K562 (cell line): ENCODE data around the gene ICA1. TPM values are rescaled to one million over a fixed set of nuclear protein-coding genes. Genes with fewer than 3 reads are reported as not detected.

Experiments
- ATAC-seq: fragments of 200-7000 bp; cut with Tn5 transposase; 3 replicates; pipeline ENCODE4 v1.9.1; 2020; ENCODE audit warnings: moderate library complexity
- BruUV-seq: library from RNA; stranded (reverse); fragments of 400-500 nt; replicated peaks from 2 replicates; lab custom pipeline; 2021; lab: Mats Ljungman, UMichigan
- CTCF ChIA-PET: fragments of 300-600 bp; formaldehyde crosslinking; extraction: SDS; loops from one replicate; lab custom pipeline; 2021; ENCODE audit warnings: low intra/inter-chr PET ratio; lab: Yijun Ruan, JAX
- POLR2A ChIA-PET: fragments of 300-600, 350-650 bp; sonication (Branson Sonifier 250); formaldehyde crosslinking; extraction: SDS; loops from one replicate; lab custom pipeline; 2021; ENCODE audit warnings: antibody characterized with exemption, inconsistent platforms; lab: Yijun Ruan, JAX
- DNase-seq, 4 experiments: peaks; one replicate each; pipeline versions ENCODE4 v3.0.0 to v3.0.0-alpha.2; 2011 to 2018; ENCODE audit warnings: low spot score in 3 of 4, mixed read lengths in 3 of 4; ENCODE audit errors: extremely low read depth in 1 of 4
- FAIRE-seq: peaks from 2 replicates; lab custom pipeline; 2011; peaks lifted over from hg19 to GRCh38; lab: Jason Lieb, UNC
- H2AFZ ChIP-seq: 2 replicates; pipeline ENCODE4 v1.6.0; 2011; ENCODE audit warnings: low read depth, low read length, control low read depth, inconsistent platforms
- H3K27ac ChIP-seq: fragments of 200-600 bp; 3 replicates; pipeline ENCODE4 v1.8.0; 2011; ENCODE audit warnings: low read depth, mild to moderate bottlenecking, control low read depth, inconsistent platforms, low read length, moderate library complexity, mixed read lengths; ENCODE audit errors: extremely low read depth
- H3K27me3 ChIP-seq, 2 experiments: fragments of 300-600 bp in 1 of 2; 2 replicates in 1 of 2; 3 replicates in 1 of 2; pipeline versions ENCODE4 v1.6.0 to v1.8.0; 2011; ENCODE audit warnings: inconsistent platforms in 2 of 2, low read length in 2 of 2, mild to moderate bottlenecking in 1 of 2, mixed read lengths in 1 of 2, moderate library complexity in 1 of 2; ENCODE audit not compliant: control insufficient read depth in 2 of 2, insufficient read depth in 2 of 2
- H3K36me3 ChIP-seq: fragments of 300-600 bp; 3 replicates; pipeline ENCODE4 v1.8.0; 2011; ENCODE audit warnings: mild to moderate bottlenecking, low read length, inconsistent platforms; ENCODE audit not compliant: control insufficient read depth, insufficient read depth
- H3K4me1 ChIP-seq, 2 experiments: fragments of 200-600 bp in 1 of 2; replicated peaks in 1 of 2; 2 replicates in 1 of 2; 3 replicates in 1 of 2; pipeline versions ENCODE4 v1.5.1 to v1.8.0; 2011; ENCODE audit warnings: inconsistent platforms in 2 of 2, low read length in 2 of 2, mild to moderate bottlenecking in 1 of 2, mixed read lengths in 1 of 2, moderate library complexity in 1 of 2; ENCODE audit not compliant: control insufficient read depth in 2 of 2, insufficient read depth in 2 of 2
- H3K4me2 ChIP-seq: 2 replicates; pipeline ENCODE4 v1.6.1; 2011; ENCODE audit warnings: low read length, control low read depth, inconsistent platforms, mixed read lengths; ENCODE audit not compliant: insufficient read depth
- H3K4me3 ChIP-seq: fragments of 200-600 bp; sonication (generic), shearing (Covaris generic); 2 replicates; pipeline ENCODE4 v1.5.1; 2016; ENCODE audit warnings: control low read depth, inconsistent platforms
- H3K79me2 ChIP-seq: fragments of 200-600 bp; 3 replicates; pipeline ENCODE4 v1.8.0; 2011; ENCODE audit warnings: low read length, inconsistent platforms; ENCODE audit not compliant: control insufficient read depth, insufficient read depth
- H3K9ac ChIP-seq, 2 experiments: 2 replicates each; pipeline versions ENCODE4 v1.6.0 to v1.6.1; 2011; ENCODE audit warnings: low read depth in 2 of 2, low read length in 2 of 2, control low read depth in 1 of 2, inconsistent platforms in 1 of 2, mild to moderate bottlenecking in 1 of 2, mixed read lengths in 1 of 2; ENCODE audit not compliant: insufficient read depth in 1 of 2
- H3K9me1 ChIP-seq: one replicate; pipeline ENCODE4 v1.6.0; 2011; ENCODE audit warnings: inconsistent platforms, mild to moderate bottlenecking, low read length, moderate library complexity; ENCODE audit not compliant: control insufficient read depth, insufficient read depth
- H3K9me3 ChIP-seq: replicated peaks from 2 replicates; pipeline ENCODE4 v1.5.1; 2011; ENCODE audit warnings: low read depth, low read length, inconsistent platforms; ENCODE audit not compliant: control insufficient read depth, insufficient read depth
- H4K20me1 ChIP-seq: replicated peaks from 2 replicates; pipeline ENCODE4 v1.6.1; 2011; ENCODE audit warnings: low read length, inconsistent platforms, mixed read lengths; ENCODE audit not compliant: control insufficient read depth, insufficient read depth
- L3MBTL2 ChIP-seq: fragments of 450-650 bp; IDR thresholded peaks from 2 replicates; pipeline ENCODE4 v1.6.1; 2016; ENCODE audit warnings: mild to moderate bottlenecking, moderate library complexity
- PBX2 ChIP-seq, 2 experiments: IDR thresholded peaks in 1 of 2; conservative IDR thresholded peaks in 1 of 2; 2 replicates each; pipeline ENCODE4 v1.6.1; 2016; ENCODE audit warnings: low read depth in 2 of 2, mild to moderate bottlenecking in 1 of 2, missing compliant biosample characterization in 1 of 2, missing genetic modification characterization in 1 of 2, moderate library complexity in 1 of 2
- PKNOX1 ChIP-seq: fragments of 450-650 bp; IDR thresholded peaks from 2 replicates; pipeline ENCODE4 v1.6.1; 2016
- WGBS: fragments of 100-300 bp; shearing (Covaris generic); methylation state at CpG from one replicate; pipeline ENCODE4 v1.1.6; 2016; ENCODE audit warnings: low coverage, mixed read lengths; ENCODE audit not compliant: insufficient coverage; ENCODE audit errors: missing lambda C conversion rate; 5-methylcytosine and 5-hydroxymethylcytosine counted together
- in situ Hi-C: fragments of 300-500 bp; cut with MboI; formaldehyde crosslinking; loops from 4 replicates; pipeline ENCODE4 v1.15.0; 2018; ENCODE audit warnings: inconsistent platforms, mixed read lengths
- intact Hi-C: fragments of 100-400 bp; cut with micrococcal nuclease; formaldehyde crosslinking; loops from 2 replicates; pipeline ENCODE4 v1.14.2; 2022
- polyA plus RNA-seq, 8 experiments: library from polyadenylated mRNA; depleted of rRNA in 4 of 8; stranded (reverse) in 5 of 8; unstranded in 3 of 8; fragments of >200 nt; fragmentation: Nextera tagmentation in 2 of 8; fragmentation: Illumina TruSeq in 1 of 8; extraction: Ambion mirVana in 2 of 8; extraction: Trizol in 1 of 8; gene quantifications; 2 replicates each; pipeline versions ENCODE4 v1.2.1 to v1.2.3, GENCODE V29; 2011 to 2014; ENCODE audit warnings: inconsistent platforms in 1 of 8, missing spikeins in 1 of 8
- total RNA-seq, 7 experiments: library from RNA; depleted of rRNA in 6 of 7; stranded (reverse); fragments of >200 nt in 6 of 7; fragmentation: Illumina TruSeq in 2 of 7; extraction: Trizol in 2 of 7; gene quantifications; 2 replicates each; pipeline versions ENCODE4 v1.2.1 to v1.2.3, GENCODE V29; 2011 to 2021; ENCODE audit warnings: low replicate concordance in 1 of 7

The ICA1 gene
- total and polyA plus RNA-seq, 9 of the 15 experiments (the other 6 are each of a cell fraction or from before 2014, with no cell fraction given): 7.1 to 22.3 (median 16.4) TPM

GRCh38 chr7:8129318-8129659 is 132.7 kb downstream of the ICA1 start:
- no peaks in the 10 kb centered on the region for H3K79me2 ChIP-seq
- H3K27ac ChIP-seq: no peak overlapping the region
- no peak overlapping the region for H3K9ac ChIP-seq
- ATAC-seq: no peak
- CTCF ChIA-PET: no interaction called here
- peaks cover 5 to 36% of the 10 kb centered on the region in 2 experiments; a peak in 4 of 5 replicates for H3K4me1 ChIP-seq
- H3K27me3 ChIP-seq: no peaks in the 10 kb centered on the region
- BruUV-seq: no TSS peak
- POLR2A ChIA-PET: no interaction called here
- no peaks in the 10 kb centered on the region for H3K9me3 ChIP-seq
- H2AFZ ChIP-seq: no peak overlapping the region
- FAIRE-seq: no peak
- intact Hi-C loops: no loop called here
- H3K4me2 ChIP-seq: no peak overlapping the region
- TF ChIP-seq PKNOX1 (peak; percentile 19; the same call in 1 of the 2 replicates), L3MBTL2 (no peak), PBX2 (CRISPR knock-in tag; IDR thresholded peaks at IDR 0.05; ENCODE audit: low read depth) (no peak), PBX2 (tag; conservative IDR thresholded peaks at IDR 0.05; ENCODE audit: low read depth) (0 out of 2 replicates have a peak, but pooled peaks have one; percentile 16)
- 42% methylated on average over 1 of the region's 1 CpG for WGBS
- H3K36me3 ChIP-seq: no peaks in the 10 kb centered on the region; the same call in 2 of the 3 replicates
- no peaks in the 10 kb centered on the region for H4K20me1 ChIP-seq
- H3K9me1 ChIP-seq: no peaks in the 10 kb centered on the region
- in situ Hi-C loops: no loop called here
- no peak for DNase-seq
- H3K4me3 ChIP-seq: no peak overlapping the region
